Stimulated activated CD8-positive, alpha-beta memory T cell treated with anti-CD3 and anti-CD28 coated beads, Interleukin-15, amount 100 ng/mL, for 4 hours (primary cell): Measurements from ENCODE around the gene MYG1.
A peak's percentile ranks its signal among the peaks of the same experiment; 100 is the strongest.

ENCODE experiments used
- DNase-seq, 2 donors: peaks; one replicate each; pipeline ENCODE4 v3.0.0-alpha.2; 2020; ENCODE audit warnings: low read depth in 2 of 2

MYG1 gene

GRCh38 chr12:53299454-53300180, at the start of gene MYG1:
Gene MYG1 (plus strand): TSS chr12:53299695. CDS start chr12:53299738, 43 bp downstream.
- peak; percentile 59 to 67 for DNase-seq

- DNase-seq, result peak in 1 of 2 donors; percentile 60
Measured at GRCh38 chr12:53251477-53252348, 47.8 kb upstream of the MYG1 start.

- no peak for DNase-seq
Measured at GRCh38 chr12:53252349-53252916, 47.1 kb upstream of the MYG1 start.

GRCh38 chr12:53253298-53253697, 46.2 kb upstream of the MYG1 start:
- no peak for DNase-seq

GRCh38 chr12:53254816-53255545, 44.5 kb upstream of the MYG1 start:
- no peak for DNase-seq

GRCh38 chr12:53255996-53256395, 43.5 kb upstream of the MYG1 start:
- DNase-seq, result no peak

GRCh38 chr12:53258541-53259539, 40.7 kb upstream of the MYG1 start:
- DNase-seq, result no peak

- DNase-seq, result no peak
Measured at GRCh38 chr12:53259891-53260290, 39.6 kb upstream of the MYG1 start.

- no peak for DNase-seq
Measured at GRCh38 chr12:53265783-53266182, 33.7 kb upstream of the MYG1 start.

- DNase-seq, result no peak
Measured at GRCh38 chr12:53267306-53267998, 32.0 kb upstream of the MYG1 start.

- peak; percentile 73 to 74 for DNase-seq
Measured at GRCh38 chr12:53267999-53268629, 31.4 kb upstream of the MYG1 start, which contains the start of gene ESPL1. Gene ESPL1 (plus strand): TSS chr12:53268299. CDS start chr12:53268767, 468 bp downstream.

- no peak for DNase-seq
Measured at GRCh38 chr12:53268630-53269562, 30.6 kb upstream of the MYG1 start.

GRCh38 chr12:53274445-53274844, 25.1 kb upstream of the MYG1 start:
- no peak for DNase-seq

- no peak for DNase-seq
Measured at GRCh38 chr12:53276511-53276910, 23.0 kb upstream of the MYG1 start.

- DNase-seq, result no peak
Measured at GRCh38 chr12:53277981-53278380, 21.5 kb upstream of the MYG1 start.

GRCh38 chr12:53279283-53279869, 20.1 kb upstream of the MYG1 start:
- DNase-seq, result no peak

- DNase-seq, result no peak
Measured at GRCh38 chr12:53279888-53280498, 19.5 kb upstream of the MYG1 start.
